HepG2 (cell line): Measurements from ENCODE around the gene SLC35B4. TPM values are rescaled to one million over a fixed set of nuclear protein-coding genes. Genes with fewer than 3 reads are reported as not detected.
A peak's percentile ranks its signal among the peaks of the same experiment; 100 is the strongest.

ENCODE experiments used
- ADNP ChIP-seq: sonication (generic); formaldehyde crosslinking; IDR thresholded peaks from 2 replicates; pipeline ENCODE4 v1.4.0; 2020; ENCODE audit warnings: missing genetic modification reagents
- CREM ChIP-seq, 2 experiments: sonication (generic) in 1 of 2; formaldehyde crosslinking in 1 of 2; IDR thresholded peaks; 2 replicates each; pipeline versions ENCODE4 v1.4.0 to v1.6.1; 2016 to 2020; ENCODE audit warnings: antibody characterized with exemption in 1 of 2, mild to moderate bottlenecking in 1 of 2, missing genetic modification reagents in 1 of 2
- DBP ChIP-seq: sonication (generic); formaldehyde crosslinking; IDR thresholded peaks from 2 replicates; pipeline ENCODE4 v1.4.0; 2020; ENCODE audit warnings: missing genetic modification reagents; ENCODE audit errors: not compliant biosample characterization
- FIP1L1 ChIP-seq: fragments of 200-400 bp; formaldehyde crosslinking; IDR thresholded peaks from 2 replicates; pipeline ENCODE4 v1.6.1; 2018; ENCODE audit warnings: low read depth, mild to moderate bottlenecking, low read length, moderate library complexity, borderline replicate concordance; ENCODE audit not compliant: insufficient read depth
- FOSL1 ChIP-seq: sonication (generic); formaldehyde crosslinking; IDR thresholded peaks from 2 replicates; pipeline ENCODE4 v1.9.0; 2021; ENCODE audit warnings: missing genetic modification reagents, borderline replicate concordance
- GMEB1 ChIP-seq: sonication (generic); formaldehyde crosslinking; IDR thresholded peaks from 2 replicates; pipeline ENCODE4 v1.5.1; 2020; ENCODE audit warnings: missing genetic modification reagents, mild to moderate bottlenecking, borderline replicate concordance
- HNF4G ChIP-seq, 2 experiments: sonication (generic) in 1 of 2; formaldehyde crosslinking in 1 of 2; IDR thresholded peaks; 2 replicates each; pipeline versions ENCODE4 v1.4.0 to v1.6.1; 2011 to 2020; ENCODE audit warnings: borderline replicate concordance in 2 of 2, low read depth in 2 of 2, mild to moderate bottlenecking in 2 of 2, low read length in 1 of 2, missing genetic modification reagents in 1 of 2, moderate library complexity in 1 of 2
- ISX ChIP-seq: sonication (generic); formaldehyde crosslinking; conservative IDR thresholded peaks from 2 replicates; pipeline ENCODE4 v1.5.0; 2020; ENCODE audit warnings: missing genetic modification reagents
- KLF16 ChIP-seq, 2 experiments: sonication (generic) in 1 of 2; formaldehyde crosslinking in 1 of 2; IDR thresholded peaks; 2 replicates each; pipeline versions ENCODE4 v1.6.1 to v1.8.0; 2016 to 2023; ENCODE audit warnings: missing genetic modification reagents in 2 of 2, missing compliant biosample characterization in 1 of 2
- PPARG ChIP-seq: conservative IDR thresholded peaks from 2 replicates; pipeline ENCODE4 v1.6.1; 2016; ENCODE audit warnings: missing biosample characterization, missing genetic modification reagents
- RARG ChIP-seq: sonication (generic); formaldehyde crosslinking; IDR thresholded peaks from 2 replicates; pipeline ENCODE4 v1.4.0; 2020; ENCODE audit warnings: low read depth, mild to moderate bottlenecking, missing genetic modification reagents
- SOX6 ChIP-seq, 2 experiments: fragments of 450-650 bp in 1 of 2; sonication (generic) in 1 of 2; formaldehyde crosslinking in 1 of 2; IDR thresholded peaks; 2 replicates each; pipeline versions ENCODE4 v1.4.0 to v1.6.1; 2017 to 2020; ENCODE audit warnings: antibody characterized with exemption in 1 of 2, mild to moderate bottlenecking in 1 of 2, missing genetic modification reagents in 1 of 2
- ZBTB21 ChIP-seq: sonication (generic); formaldehyde crosslinking; IDR thresholded peaks from 2 replicates; pipeline ENCODE4 v1.4.0; 2020; ENCODE audit warnings: missing genetic modification reagents
- ZBTB39 ChIP-seq: sonication (generic); formaldehyde crosslinking; IDR thresholded peaks from 2 replicates; pipeline ENCODE4 v1.5.0; 2020; ENCODE audit warnings: missing genetic modification reagents
- ZFAT ChIP-seq: sonication (generic); formaldehyde crosslinking; conservative IDR thresholded peaks from 2 replicates; pipeline ENCODE4 v1.8.1; 2023; ENCODE audit warnings: missing genetic modification reagents, inconsistent platforms
- ZIK1 ChIP-seq: sonication (generic); formaldehyde crosslinking; IDR thresholded peaks from 2 replicates; pipeline ENCODE4 v1.5.0; 2020; ENCODE audit warnings: mild to moderate bottlenecking, low read depth, missing genetic modification reagents, borderline replicate concordance
- ZMYM4 ChIP-seq: sonication (generic); formaldehyde crosslinking; IDR thresholded peaks from 2 replicates; pipeline ENCODE4 v1.8.1; 2023; ENCODE audit warnings: mild to moderate bottlenecking, missing genetic modification reagents
- ZNF274 ChIP-seq: sonication (generic); formaldehyde crosslinking; IDR thresholded peaks from 2 replicates; pipeline ENCODE4 v1.5.1; 2020; ENCODE audit warnings: mild to moderate bottlenecking, missing genetic modification reagents
- ZNF30 ChIP-seq: sonication (generic); formaldehyde crosslinking; IDR thresholded peaks from 2 replicates; pipeline ENCODE4 v1.5.0; 2020; ENCODE audit warnings: mild to moderate bottlenecking, missing genetic modification reagents
- ZNF337 ChIP-seq: sonication (generic); formaldehyde crosslinking; IDR thresholded peaks from 2 replicates; pipeline ENCODE4 v1.5.1; 2020; ENCODE audit warnings: missing genetic modification reagents, low read depth, mild to moderate bottlenecking, borderline replicate concordance
- ZNF350 ChIP-seq: sonication (generic); formaldehyde crosslinking; IDR thresholded peaks from 2 replicates; pipeline ENCODE4 v1.4.0; 2020; ENCODE audit warnings: mild to moderate bottlenecking, low read depth, missing genetic modification reagents, borderline replicate concordance
- ZNF446 ChIP-seq: sonication (generic); formaldehyde crosslinking; IDR thresholded peaks from 2 replicates; pipeline ENCODE4 v1.5.0; 2020; ENCODE audit warnings: mild to moderate bottlenecking, missing genetic modification reagents
- ZNF720 ChIP-seq: sonication (generic); formaldehyde crosslinking; IDR thresholded peaks from 2 replicates; pipeline ENCODE4 v1.4.0; 2020; ENCODE audit warnings: missing genetic modification reagents
- ZNF788 ChIP-seq: sonication (generic); formaldehyde crosslinking; IDR thresholded peaks from 2 replicates; pipeline ENCODE4 v1.5.0; 2020; ENCODE audit warnings: mild to moderate bottlenecking, missing genetic modification reagents, borderline replicate concordance
- ZSCAN20 ChIP-seq: sonication (generic); formaldehyde crosslinking; IDR thresholded peaks from 2 replicates; pipeline ENCODE4 v1.4.0; 2020; ENCODE audit warnings: missing genetic modification reagents, mild to moderate bottlenecking, borderline replicate concordance
- polyA plus RNA-seq, 8 experiments: library from polyadenylated mRNA; depleted of rRNA in 3 of 8; stranded (reverse) in 7 of 8; unstranded in 1 of 8; fragments of >200 nt; fragmentation: Illumina TruSeq in 4 of 8; extraction: Trizol in 4 of 8; gene quantifications; 2 replicates each; pipeline versions ENCODE4 v1.2.1 to v1.2.3, GENCODE V29; 2011 to 2016; ENCODE audit warnings: low read depth in 4 of 8, missing spikeins in 1 of 8, mixed read lengths in 1 of 8; ENCODE audit not compliant: insufficient read depth in 1 of 8
- total RNA-seq, 5 experiments: library from RNA; depleted of rRNA; stranded (reverse); fragments of >200 nt; fragmentation: Illumina TruSeq; extraction: Trizol; gene quantifications; 2 replicates each; pipeline ENCODE4 v1.2.3, GENCODE V29; 2016; ENCODE audit warnings: low read depth in 1 of 5

Gene SLC35B4
- total and polyA plus RNA-seq, 2 of the 13 experiments (the other 11 are each of a cell fraction or from before 2014, with no cell fraction given), result 17.1 to 17.8 TPM

GRCh38 chr7:134339475-134339874, 22.7 kb upstream of the SLC35B4 start (continued):
- TF ChIP-seq ISX (CRISPR knock-in tag), result no peak
- TF ChIP-seq ZNF350 (CRISPR knock-in tag), result no peak
- no peak for TF ChIP-seq ZNF788
- TF ChIP-seq RARG, result no peak
- TF ChIP-seq DBP (CRISPR knock-in tag), result no peak
- TF ChIP-seq HNF4G (IDR thresholded peaks at IDR 0.05; ENCODE audit: borderline replicate concordance, low read depth, low read length), result no peak
- no peak for TF ChIP-seq HNF4G (CRISPR knock-in tag; IDR thresholded peaks at IDR 0.05; ENCODE audit: borderline replicate concordance, low read depth)
- no peak for TF ChIP-seq ZNF720
- TF ChIP-seq ZSCAN20 (CRISPR knock-in tag), result no peak
- no peak for TF ChIP-seq ADNP (CRISPR knock-in tag)
- TF ChIP-seq ZMYM4 (CRISPR knock-in tag), result no peak
- peak; percentile 70 for TF ChIP-seq ZBTB21 (CRISPR knock-in tag)
- TF ChIP-seq CREM (IDR thresholded peaks at IDR 0.05), result peak; percentile 25; the same call in 1 of the 2 replicates
- no peak for TF ChIP-seq CREM (CRISPR knock-in tag; IDR thresholded peaks at IDR 0.05)
- peak in 1 of 2 experiments; percentile 46; a peak in 1 of 4 replicates for TF ChIP-seq KLF16 (CRISPR knock-in tag; IDR thresholded peaks at IDR 0.05)
- TF ChIP-seq FIP1L1, result no peak
- TF ChIP-seq ZNF446 (CRISPR knock-in tag), result no peak
- TF ChIP-seq ZIK1 (CRISPR knock-in tag), result no peak
- TF ChIP-seq ZNF274 (CRISPR knock-in tag), result no peak
- no peak for TF ChIP-seq ZNF337
- no peak for TF ChIP-seq FOSL1 (CRISPR knock-in tag)
- no peak for TF ChIP-seq GMEB1
- TF ChIP-seq PPARG (CRISPR knock-in tag), result no peak
- TF ChIP-seq SOX6 (IDR thresholded peaks at IDR 0.05), result no peak
- TF ChIP-seq SOX6 (CRISPR knock-in tag; IDR thresholded peaks at IDR 0.05), result peak; percentile 87
- TF ChIP-seq ZNF30 (CRISPR knock-in tag), result no peak
- TF ChIP-seq ZFAT (CRISPR knock-in tag), result no peak
- TF ChIP-seq ZBTB39 (CRISPR knock-in tag), result no peak
